H9 (cell line): ENCODE measurements around the gene HASPIN. TPM values are rescaled to one million over a fixed set of nuclear protein-coding genes. Genes with fewer than 3 reads are reported as not detected.

Experiments used
- DNase-seq: peaks from one replicate; pipeline ENCODE4 v3.0.0-alpha.2; 2017
- H2AFZ ChIP-seq: one replicate; pipeline ENCODE4 v1.6.1; 2013; ENCODE audit warnings: mild to moderate bottlenecking, low read length, control low read depth, moderate library complexity
- H2AK5ac ChIP-seq: 2 replicates; pipeline ENCODE4 v1.6.1; 2013; ENCODE audit warnings: low read length, control low read depth, mixed read lengths; ENCODE audit not compliant: insufficient read length
- H2BK120ac ChIP-seq: one replicate; pipeline ENCODE4 v1.6.1; 2013; ENCODE audit warnings: low read depth, mild to moderate bottlenecking, low read length, control low read depth, inconsistent platforms; ENCODE audit not compliant: poor library complexity, severe bottlenecking
- H2BK12ac ChIP-seq: 2 replicates; pipeline ENCODE4 v1.6.1; 2013; ENCODE audit warnings: low read length, control low read depth, mixed read lengths, low read depth; ENCODE audit not compliant: insufficient read length
- H2BK15ac ChIP-seq: 2 replicates; pipeline ENCODE4 v1.6.1; 2013; ENCODE audit warnings: low read depth, low read length, control low read depth
- H2BK20ac ChIP-seq: one replicate; pipeline ENCODE4 v1.6.1; 2013; ENCODE audit warnings: low read depth, mild to moderate bottlenecking, low read length, control low read depth, inconsistent platforms; ENCODE audit not compliant: poor library complexity, severe bottlenecking
- H2BK5ac ChIP-seq: 2 replicates; pipeline ENCODE4 v1.6.1; 2013; ENCODE audit warnings: low read length, control low read depth, mixed read lengths; ENCODE audit not compliant: insufficient read length
- H3K14ac ChIP-seq: 2 replicates; pipeline ENCODE4 v1.6.1; 2013; ENCODE audit warnings: low read length, control low read depth; ENCODE audit not compliant: insufficient read depth
- H3K18ac ChIP-seq: 2 replicates; pipeline ENCODE4 v1.6.1; 2013; ENCODE audit warnings: low read depth, mild to moderate bottlenecking, mixed read lengths, low read length, control low read depth; ENCODE audit not compliant: insufficient read length
- H3K23ac ChIP-seq: 2 replicates; pipeline ENCODE4 v1.6.1; 2013; ENCODE audit warnings: low read length, control low read depth, mixed read lengths, low read depth; ENCODE audit not compliant: insufficient read length
- H3K23me2 ChIP-seq: 2 replicates; pipeline ENCODE4 v1.6.1; 2013; ENCODE audit warnings: low read depth, mild to moderate bottlenecking, mixed read lengths, low read length, control low read depth; ENCODE audit not compliant: insufficient read length, poor library complexity, severe bottlenecking
- H3K27ac ChIP-seq: 2 replicates; pipeline ENCODE4 v1.5.1; 2013; ENCODE audit warnings: low read length, control low read depth, mixed read lengths, low read depth; ENCODE audit not compliant: insufficient read length
- H3K27me3 ChIP-seq: 2 replicates; pipeline ENCODE4 v1.6.1; 2013; ENCODE audit warnings: low read length, control low read depth, inconsistent platforms; ENCODE audit not compliant: insufficient read depth
- H3K4ac ChIP-seq: 2 replicates; pipeline ENCODE4 v1.6.1; 2013; ENCODE audit warnings: low read depth, mild to moderate bottlenecking, control low read depth, inconsistent platforms, low read length, moderate library complexity
- H3K4me1 ChIP-seq: 2 replicates; pipeline ENCODE4 v1.6.1; 2013; ENCODE audit warnings: low read length, control low read depth, inconsistent platforms; ENCODE audit not compliant: insufficient read depth
- H3K4me2 ChIP-seq: 2 replicates; pipeline ENCODE4 v1.6.1; 2013; ENCODE audit warnings: low read length, control low read depth, mixed read lengths; ENCODE audit not compliant: insufficient read length, insufficient read depth
- H3K56ac ChIP-seq: 2 replicates; pipeline ENCODE4 v1.6.1; 2013; ENCODE audit warnings: low read depth, mild to moderate bottlenecking, mixed read lengths, low read length, control low read depth; ENCODE audit not compliant: insufficient read length
- H3K79me1 ChIP-seq: 2 replicates; pipeline ENCODE4 v1.6.1; 2013; ENCODE audit warnings: low read depth, mild to moderate bottlenecking, moderate library complexity, low read length, control low read depth, inconsistent platforms; ENCODE audit not compliant: insufficient read depth, poor library complexity, severe bottlenecking
- H3K79me2 ChIP-seq: 2 replicates; pipeline ENCODE4 v1.6.1; 2013; ENCODE audit warnings: low read length, control low read depth, inconsistent platforms; ENCODE audit not compliant: insufficient read depth
- H3K9ac ChIP-seq: 2 replicates; pipeline ENCODE4 v1.6.1; 2013; ENCODE audit warnings: low read length, control low read depth, mixed read lengths; ENCODE audit not compliant: insufficient read length; ENCODE audit errors: extremely low read depth
- H3K9me3 ChIP-seq: one replicate; pipeline ENCODE4 v1.6.1; 2013; ENCODE audit warnings: low read depth, low read length, inconsistent platforms; ENCODE audit not compliant: control insufficient read depth
- H3T11ph ChIP-seq: one replicate; pipeline ENCODE4 v1.6.1; 2013; ENCODE audit warnings: mild to moderate bottlenecking, low read length, control low read depth, inconsistent platforms
- H4K20me1 ChIP-seq: one replicate; pipeline ENCODE4 v1.6.1; 2013; ENCODE audit not compliant: control insufficient read depth, insufficient read length, insufficient read depth
- H4K5ac ChIP-seq: 2 replicates; pipeline ENCODE4 v1.6.1; 2013; ENCODE audit warnings: low read depth, mild to moderate bottlenecking, mixed read lengths, low read length, control low read depth; ENCODE audit not compliant: insufficient read length
- H4K8ac ChIP-seq: replicated peaks from 2 replicates; pipeline ENCODE4 v1.6.1; 2013; ENCODE audit warnings: low read length, control low read depth, mixed read lengths, low read depth; ENCODE audit not compliant: insufficient read length
- H4K91ac ChIP-seq: 2 replicates; pipeline ENCODE4 v1.6.1; 2013; ENCODE audit warnings: low read depth, mild to moderate bottlenecking, moderate library complexity, mixed read lengths, low read length, control low read depth; ENCODE audit not compliant: insufficient read length
- H3K27ac Mint-ChIP-seq, 3 experiments: 2 replicates in 2 of 3; 3 replicates in 1 of 3; pipeline ENCODE4 v1.8.0; 2020 to 2021; ENCODE audit warnings: mixed read lengths in 3 of 3, mild to moderate bottlenecking in 1 of 3, moderate library complexity in 1 of 3
- H3K27me3 Mint-ChIP-seq: 2 replicates; pipeline ENCODE4 v1.8.0; 2021; ENCODE audit warnings: low read depth, mild to moderate bottlenecking, moderate library complexity, mixed read lengths
- H3K36me3 Mint-ChIP-seq, 3 experiments: 2 replicates in 2 of 3; 3 replicates in 1 of 3; pipeline ENCODE4 v1.8.0; 2020 to 2021; ENCODE audit warnings: low read depth in 3 of 3, mixed read lengths in 3 of 3; ENCODE audit not compliant: insufficient read depth in 1 of 3
- H3K4me1 Mint-ChIP-seq, 2 experiments: 2 replicates each; pipeline ENCODE4 v1.8.0; 2020; ENCODE audit warnings: mixed read lengths in 2 of 2
- H3K4me3 Mint-ChIP-seq, 2 experiments: 2 replicates in 1 of 2; 3 replicates in 1 of 2; pipeline ENCODE4 v1.8.0; 2020 to 2021; ENCODE audit warnings: mild to moderate bottlenecking in 2 of 2, mixed read lengths in 2 of 2, moderate library complexity in 1 of 2
- H3K9me3 Mint-ChIP-seq, 2 experiments: 2 replicates in 1 of 2; 3 replicates in 1 of 2; pipeline ENCODE4 v1.8.0; 2020; ENCODE audit warnings: mild to moderate bottlenecking in 2 of 2, mixed read lengths in 2 of 2, moderate library complexity in 1 of 2
- WGBS: extraction: QIAGEN DNeasy Blood & Tissue Kit; methylation state at CpG from one replicate; pipeline ENCODE4 v1.1.7; 2013; ENCODE audit warnings: missing lambda C conversion rate, low lambda C conversion rate, mixed read lengths; ENCODE audit not compliant: insufficient read length; ENCODE audit errors: extremely low coverage; 5-methylcytosine and 5-hydroxymethylcytosine counted together
- total RNA-seq: library from RNA; stranded (reverse); gene quantifications from 2 replicates; pipeline ENCODE4 v1.2.1, GENCODE V29; 2021
- TF ChIP-seq, protein P1 (sequence below): fragments of 200-600 bp; sonication (generic); conservative IDR thresholded peaks from 3 replicates; pipeline ENCODE4 v1.8.0; 2021; ENCODE audit warnings: antibody characterized with exemption, mild to moderate bottlenecking

HASPIN gene
- total RNA-seq, 1 experiment from 2014 or later: 26.6 TPM

DNA sequence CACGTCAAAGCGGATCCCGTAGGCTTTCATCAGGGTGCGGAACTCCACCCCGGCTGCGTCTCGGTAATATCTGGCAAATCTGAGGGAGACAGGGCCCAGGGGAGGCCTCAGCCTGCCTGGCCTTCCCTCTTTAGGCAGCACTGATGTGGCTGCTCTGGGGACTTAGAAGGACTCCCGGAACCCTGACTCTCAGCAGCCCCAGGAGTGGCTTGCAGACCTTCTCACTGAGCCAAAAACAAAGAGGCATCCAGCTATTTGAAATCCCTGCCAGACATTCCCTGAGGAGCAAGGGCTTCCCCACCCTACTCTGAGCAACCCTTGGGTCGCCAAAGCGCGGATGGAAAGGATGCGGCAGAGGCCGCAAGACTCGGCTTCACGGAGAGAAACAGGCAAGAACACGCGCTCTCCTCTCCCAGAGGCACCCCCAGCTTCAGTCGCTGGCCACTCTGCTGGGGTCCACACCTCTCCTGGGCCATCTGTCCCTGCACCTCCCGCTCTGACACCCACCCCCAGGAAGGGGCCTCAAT, 35.6 kb upstream of the HASPIN start:
- no peak overlapping the region for H3K23ac ChIP-seq
- H3K18ac ChIP-seq: no peak overlapping the region
- H2BK5ac ChIP-seq: no peak overlapping the region
- H3K4me2 ChIP-seq: no peak overlapping the region
- H3K27ac Mint-ChIP-seq: peak overlapping the region in 1 of 3 experiments; percentile 45; a peak in 1 of 7 replicates
- H3K27me3 ChIP-seq: no peaks in the 10 kb centered on the region
- H2BK12ac ChIP-seq: no peak overlapping the region
- H3K14ac ChIP-seq: no peak overlapping the region
- no CpG with 5 or more reads among the region's 19 CpGs for WGBS
- no peak overlapping the region for H2AFZ ChIP-seq
- no peak overlapping the region for H2BK15ac ChIP-seq
- no peaks in the 10 kb centered on the region for H3K23me2 ChIP-seq
- H3K79me1 ChIP-seq: no peaks in the 10 kb centered on the region
- peaks cover 0 to 4% (median 0%) of the 10 kb centered on the region in 3 experiments; a peak in 1 of 7 replicates for H3K36me3 Mint-ChIP-seq
- H2BK120ac ChIP-seq: no peak overlapping the region
- H3T11ph ChIP-seq: no peak overlapping the region
- peaks cover 3% of the 10 kb centered on the region for H4K20me1 ChIP-seq
- no peak overlapping the region for H3K27ac ChIP-seq
- TF ChIP-seq, protein P1, sequence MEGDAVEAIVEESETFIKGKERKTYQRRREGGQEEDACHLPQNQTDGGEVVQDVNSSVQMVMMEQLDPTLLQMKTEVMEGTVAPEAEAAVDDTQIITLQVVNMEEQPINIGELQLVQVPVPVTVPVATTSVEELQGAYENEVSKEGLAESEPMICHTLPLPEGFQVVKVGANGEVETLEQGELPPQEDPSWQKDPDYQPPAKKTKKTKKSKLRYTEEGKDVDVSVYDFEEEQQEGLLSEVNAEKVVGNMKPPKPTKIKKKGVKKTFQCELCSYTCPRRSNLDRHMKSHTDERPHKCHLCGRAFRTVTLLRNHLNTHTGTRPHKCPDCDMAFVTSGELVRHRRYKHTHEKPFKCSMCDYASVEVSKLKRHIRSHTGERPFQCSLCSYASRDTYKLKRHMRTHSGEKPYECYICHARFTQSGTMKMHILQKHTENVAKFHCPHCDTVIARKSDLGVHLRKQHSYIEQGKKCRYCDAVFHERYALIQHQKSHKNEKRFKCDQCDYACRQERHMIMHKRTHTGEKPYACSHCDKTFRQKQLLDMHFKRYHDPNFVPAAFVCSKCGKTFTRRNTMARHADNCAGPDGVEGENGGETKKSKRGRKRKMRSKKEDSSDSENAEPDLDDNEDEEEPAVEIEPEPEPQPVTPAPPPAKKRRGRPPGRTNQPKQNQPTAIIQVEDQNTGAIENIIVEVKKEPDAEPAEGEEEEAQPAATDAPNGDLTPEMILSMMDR: no peak
- H3K9ac ChIP-seq: no peak overlapping the region
- H3K4me3 Mint-ChIP-seq: peak overlapping the region in 1 of 2 experiments; percentile 42; a peak in 1 of 5 replicates
- no peaks in the 10 kb centered on the region; a peak in 2 of 5 replicates for H3K9me3 Mint-ChIP-seq
- H4K8ac ChIP-seq: no peak overlapping the region
- no peak overlapping the region for H3K56ac ChIP-seq
- H2AK5ac ChIP-seq: no peak overlapping the region
- no peak overlapping the region for H2BK20ac ChIP-seq
- no peak for DNase-seq
- H3K79me2 ChIP-seq: no peaks in the 10 kb centered on the region
- no peak overlapping the region for H4K5ac ChIP-seq
- no peaks in the 10 kb centered on the region for H3K9me3 ChIP-seq
- H3K4ac ChIP-seq: no peak overlapping the region
- H3K4me1 Mint-ChIP-seq: peaks cover 0 to 17% of the 10 kb centered on the region in 2 experiments; a peak in 3 of 4 replicates
- no peaks in the 10 kb centered on the region for H3K4me1 ChIP-seq
- H4K91ac ChIP-seq: no peak overlapping the region
- no peaks in the 10 kb centered on the region for H3K27me3 Mint-ChIP-seq
